Epithelial cell of esophagus (primary cell): Measurements from ENCODE around the gene ACAP3.

Experiments
- DNase-seq: peaks from one replicate; pipeline ENCODE4 v3.0.0; 2010; ENCODE audit warnings: low read depth
- H3K4me3 ChIP-seq: 2 replicates; pipeline ENCODE4 v1.5.1; 2011; ENCODE audit warnings: mild to moderate bottlenecking, low read length, control low read depth
- CTCF ChIP-seq: IDR thresholded peaks from 2 replicates; pipeline ENCODE4 v1.5.1; 2011; ENCODE audit warnings: low read depth, mild to moderate bottlenecking, low read length, control low read depth, inconsistent platforms; ENCODE audit not compliant: insufficient read depth; ENCODE audit errors: missing control alignments

The ACAP3 gene

GRCh38 chr1:1298861-1299685, 8.7 kb downstream of the ACAP3 start:
- DNase-seq = no peak
- H3K4me3 ChIP-seq = no peak overlapping the region
- TF ChIP-seq CTCF = no peak

- H3K4me3 ChIP-seq = no peak overlapping the region
- DNase-seq = no peak
- no peak for TF ChIP-seq CTCF
Measured at GRCh38 chr1:1297802-1298424, 9.8 kb downstream of the ACAP3 start.

GRCh38 chr1:1296070-1297061, 11.4 kb downstream of the ACAP3 start:
- no peak for DNase-seq
- TF ChIP-seq CTCF = no peak
- no peak overlapping the region for H3K4me3 ChIP-seq

- no peak overlapping the region for H3K4me3 ChIP-seq
- TF ChIP-seq CTCF = no peak
- DNase-seq = no peak
Measured at GRCh38 chr1:1295154-1295923, 12.4 kb downstream of the ACAP3 start.

GRCh38 chr1:1294250-1294890, 13.4 kb downstream of the ACAP3 start:
- no peak for TF ChIP-seq CTCF
- H3K4me3 ChIP-seq = no peak overlapping the region
- DNase-seq = no peak
